GM15510 (cell line): ENCODE data around the gene SLC27A5.

Experiments used
- POLR2A ChIP-seq: IDR thresholded peaks from 3 replicates; pipeline ENCODE4 v1.6.1; 2011; ENCODE audit warnings: borderline replicate concordance; ENCODE audit not compliant: insufficient read length; ENCODE audit errors: extremely low read depth

Gene SLC27A5

DNA sequence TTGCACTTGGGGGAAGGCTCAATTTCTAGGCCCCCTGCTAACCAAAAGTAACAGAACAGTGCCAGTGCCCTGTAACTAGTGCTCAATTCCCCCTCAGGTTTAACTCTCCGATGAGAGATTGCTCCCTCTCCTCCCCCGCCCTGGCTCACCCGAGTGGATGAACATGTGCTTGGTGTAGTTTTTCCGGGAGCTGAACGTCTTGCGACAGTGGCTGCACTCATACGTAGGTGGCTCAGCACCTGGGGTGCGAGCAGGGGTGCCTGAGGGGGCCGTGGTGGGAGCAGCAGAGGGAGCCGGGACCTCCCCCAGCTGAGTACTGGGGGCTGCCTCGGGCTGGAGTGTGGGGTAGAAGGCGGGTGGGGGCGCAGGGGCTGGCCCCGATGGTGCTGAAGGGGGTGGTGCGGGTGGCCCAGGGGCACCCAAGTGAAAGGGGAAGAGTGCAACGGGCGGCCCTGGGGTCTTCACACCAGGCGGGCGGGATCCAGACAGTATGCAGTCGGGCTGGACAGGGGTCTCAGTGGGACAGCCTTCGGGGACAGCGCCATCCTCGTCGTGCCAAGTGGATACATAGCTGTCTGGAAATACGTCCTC, 4.5 kb upstream of the SLC27A5 start:
- no peak for TF ChIP-seq POLR2A

DNA sequence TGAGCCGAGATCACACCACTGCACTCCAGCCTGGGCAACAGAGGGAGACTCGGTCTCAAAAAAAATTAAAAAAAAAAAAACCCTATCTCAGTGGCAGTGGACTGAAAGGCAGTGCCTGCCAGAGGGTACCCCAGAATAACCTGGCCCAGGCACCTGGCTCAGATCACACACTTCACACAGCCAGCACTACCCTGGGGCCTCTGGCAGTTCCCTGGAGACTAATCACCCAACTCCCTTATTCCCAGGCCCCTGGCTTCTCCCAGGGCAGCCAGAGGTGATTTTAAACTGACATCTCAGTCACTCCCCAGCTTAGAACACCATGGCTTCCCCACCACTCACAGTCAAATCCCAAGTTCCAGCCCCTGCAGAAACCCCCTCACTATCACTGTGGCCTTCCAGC, 3.5 kb upstream of the SLC27A5 start:
- no peak for TF ChIP-seq POLR2A

DNA sequence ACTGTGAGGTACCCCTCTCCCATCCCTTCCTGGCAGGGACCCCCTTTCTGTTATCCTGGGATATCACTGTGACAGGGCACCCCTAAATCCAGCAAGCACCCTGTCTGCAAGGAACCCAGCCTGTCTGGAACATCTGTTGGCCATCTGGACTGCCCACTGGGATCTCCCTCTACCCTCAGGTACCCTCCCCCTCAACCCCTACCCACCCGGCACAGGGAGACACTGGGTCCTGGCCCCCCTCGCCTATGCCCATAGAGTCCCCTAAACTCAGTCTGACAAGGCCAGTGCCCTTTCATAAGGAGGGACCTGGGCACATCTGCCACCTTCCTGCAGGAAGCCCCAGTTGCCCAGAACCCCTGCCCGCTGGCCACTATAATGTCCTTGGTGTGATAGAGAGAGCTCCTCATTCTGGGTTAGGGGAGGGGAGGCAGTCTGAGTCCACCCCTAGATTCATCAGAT, 2.8 kb upstream of the SLC27A5 start:
- no peak for TF ChIP-seq POLR2A

DNA sequence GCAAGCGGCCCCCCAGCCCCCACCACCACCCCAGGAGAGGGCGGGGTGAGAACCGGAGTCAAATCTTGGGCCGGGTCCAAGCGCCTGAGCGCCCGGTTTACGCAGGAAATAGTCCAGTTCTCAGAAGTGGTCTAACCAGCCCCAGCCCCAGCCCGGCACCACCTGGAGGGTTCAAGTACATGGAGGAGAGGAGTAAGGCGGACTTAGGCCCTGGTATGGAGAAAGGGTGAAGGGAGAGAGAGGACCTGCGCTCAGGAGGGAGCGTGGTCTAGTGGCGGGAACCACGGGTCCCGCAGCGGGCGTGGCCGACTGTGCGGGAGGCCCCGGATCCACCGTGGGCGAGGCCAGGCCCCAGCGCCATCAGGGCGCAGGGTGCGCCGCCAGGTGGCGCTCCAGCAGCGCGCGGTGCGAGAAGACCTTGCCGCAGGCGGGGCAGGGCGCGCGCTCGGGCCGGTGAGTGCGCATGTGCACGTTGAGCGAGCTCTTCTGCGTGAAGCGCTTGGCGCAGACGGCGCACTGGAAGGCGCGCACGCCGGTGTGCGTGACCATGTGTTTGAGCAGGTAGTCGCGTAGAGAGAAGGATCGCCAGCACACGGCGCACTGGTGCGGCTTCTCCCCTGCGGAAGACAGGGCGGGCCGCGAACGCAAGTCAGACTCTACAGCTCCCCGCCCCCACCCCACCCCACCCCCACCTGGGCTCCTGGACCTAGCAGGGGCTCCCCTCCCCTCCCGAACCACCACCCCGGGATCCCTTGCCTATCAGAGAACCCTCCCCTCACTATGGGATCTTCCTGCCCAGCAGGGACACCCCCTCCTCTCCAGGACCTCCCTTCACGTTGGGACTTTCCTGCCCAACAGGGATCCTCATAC, 2.1 kb upstream of the SLC27A5 start:
- peak; percentile 84 for TF ChIP-seq POLR2A

DNA sequence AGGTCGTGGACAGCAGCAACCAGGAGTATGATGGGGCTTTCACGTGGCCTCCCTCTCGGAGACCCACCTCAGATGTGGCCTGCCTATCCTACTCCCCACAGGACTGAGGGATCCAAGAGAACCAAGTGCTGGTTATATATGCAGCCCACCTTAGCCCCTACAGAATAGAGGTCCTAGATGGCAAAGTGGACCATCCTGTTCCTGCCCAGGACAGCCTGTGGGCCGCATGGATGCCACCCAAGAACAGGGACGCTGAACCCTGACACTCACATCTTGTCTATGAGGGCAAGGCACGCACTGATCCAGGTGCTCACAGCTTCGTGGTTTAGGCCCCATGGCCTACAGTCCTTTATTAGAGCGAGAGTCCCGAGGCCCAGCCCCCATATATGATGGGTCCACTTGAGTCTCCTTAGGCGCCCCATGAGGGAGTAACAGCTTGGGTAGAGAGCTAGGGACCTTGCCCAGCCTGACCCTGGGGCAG, 1.5 kb upstream of the SLC27A5 start:
- no peak for TF ChIP-seq POLR2A

DNA sequence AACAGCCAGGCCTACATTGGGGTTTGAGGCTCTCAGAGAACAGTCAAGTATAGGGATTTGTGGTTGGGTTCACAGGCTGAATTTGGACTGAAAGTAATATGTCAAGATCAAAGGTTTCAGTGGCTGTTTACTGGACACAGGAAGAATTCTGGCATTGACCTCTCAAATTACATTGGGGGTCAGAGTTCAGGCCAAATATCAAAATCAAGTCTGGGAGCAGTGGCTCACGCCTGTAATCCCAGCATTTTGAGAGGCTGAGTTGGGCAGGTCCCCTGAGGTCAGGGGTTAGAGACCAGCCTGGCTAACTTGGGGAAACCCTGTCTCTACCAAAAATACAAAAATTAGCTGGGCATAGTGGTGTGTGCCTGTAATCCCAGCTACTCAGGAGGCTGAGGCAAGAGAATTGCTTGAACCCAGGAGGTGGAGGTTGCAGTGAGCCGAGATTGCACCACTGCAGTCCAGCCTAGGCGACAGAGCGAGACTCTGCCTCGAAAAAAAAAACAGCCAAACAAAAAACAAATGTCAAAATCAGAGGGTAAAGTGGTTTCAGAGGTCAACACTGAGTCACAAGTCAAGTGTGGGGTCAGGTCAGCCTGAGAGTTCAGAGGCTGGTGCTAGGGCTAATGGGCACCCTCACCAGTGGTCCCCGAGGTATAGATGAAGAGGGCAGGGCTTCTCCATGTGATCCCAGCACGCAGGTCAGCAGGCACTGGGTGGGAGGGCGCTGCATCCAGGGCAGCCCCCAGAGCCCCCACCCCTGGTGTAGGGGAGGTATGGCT, 1.5 kb downstream of the SLC27A5 start:
- TF ChIP-seq POLR2A, result no peak

DNA sequence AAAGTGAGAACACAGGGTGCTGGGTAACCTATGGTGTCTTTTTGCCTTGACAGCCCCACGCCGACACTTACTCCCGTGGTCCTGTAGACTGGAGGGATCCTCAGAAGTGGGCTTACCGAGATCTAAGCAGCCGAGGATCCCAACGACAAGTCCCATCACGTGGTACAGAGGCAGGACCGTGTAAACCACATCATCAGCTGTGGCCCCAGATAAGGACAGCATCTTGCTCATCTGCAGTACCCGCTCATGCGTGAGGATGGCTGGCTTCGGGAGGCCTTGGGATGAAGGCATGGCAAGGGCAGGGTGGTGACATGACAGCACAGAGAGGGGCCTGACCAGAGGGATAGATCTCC, 2.1 kb downstream of the SLC27A5 start:
- no peak for TF ChIP-seq POLR2A

DNA sequence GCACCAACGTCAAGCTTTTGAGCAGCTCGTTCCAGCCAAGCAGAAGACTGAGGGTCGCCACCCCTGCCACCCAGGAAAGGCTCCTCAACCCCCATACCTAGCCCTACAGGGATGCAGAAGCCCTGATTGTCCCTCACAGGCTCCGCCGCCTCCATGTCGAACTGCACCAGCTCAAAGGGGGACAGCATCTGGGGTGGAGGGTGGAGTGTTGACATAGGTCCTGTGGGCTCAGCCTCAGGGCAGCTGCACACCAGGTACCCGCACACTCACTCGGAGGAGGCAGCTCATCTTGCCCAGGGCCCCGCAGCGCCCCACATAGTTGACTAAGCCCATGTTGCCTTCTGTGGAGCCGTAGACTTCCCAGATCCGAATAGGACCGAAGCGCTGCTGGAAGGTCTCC, 11.6 kb downstream of the SLC27A5 start:
- no peak for TF ChIP-seq POLR2A

DNA sequence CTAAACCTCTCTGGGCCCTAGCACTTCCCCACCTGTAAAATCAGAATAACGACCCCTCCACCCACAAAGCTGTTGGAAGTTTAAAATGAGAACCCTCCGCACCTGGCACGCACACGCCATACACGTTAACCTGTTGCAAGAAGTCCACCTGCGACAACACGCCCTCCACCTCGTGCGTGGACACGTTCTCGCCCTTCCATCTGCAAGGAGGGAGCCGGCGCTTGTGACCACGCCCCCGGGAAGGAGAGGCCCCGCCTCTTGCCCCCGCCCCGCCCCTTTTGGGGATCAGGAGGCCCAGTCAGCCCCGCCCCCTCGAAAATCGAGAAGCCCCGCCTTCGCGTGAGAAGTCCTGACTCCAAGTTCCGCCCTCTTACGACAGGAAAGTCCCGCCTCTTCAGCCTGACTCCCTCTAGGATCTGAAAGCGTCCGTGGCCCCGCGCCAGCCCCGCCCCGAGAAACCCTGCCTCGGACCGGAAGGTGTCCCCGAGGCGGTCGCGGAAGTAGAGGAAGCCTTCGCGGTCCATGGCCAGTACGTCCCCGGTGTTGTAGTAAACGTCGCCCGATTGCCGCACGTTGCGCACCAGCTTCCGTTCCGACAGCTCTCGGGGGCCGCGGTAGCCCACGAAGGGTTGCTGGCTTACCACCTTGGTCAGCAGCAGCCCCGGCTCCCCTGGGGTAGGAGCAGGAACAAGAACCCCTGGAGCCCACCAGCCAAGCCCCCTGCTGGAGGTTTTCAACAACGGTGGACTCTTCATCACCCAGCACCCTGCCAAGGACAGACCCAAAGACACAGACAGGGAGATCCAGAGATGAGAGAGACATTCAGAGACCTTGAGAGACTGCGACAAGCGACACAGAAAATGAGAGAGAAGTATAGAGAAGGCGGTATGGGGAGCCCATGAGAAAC, 12.5 kb downstream of the SLC27A5 start:
- TF ChIP-seq POLR2A, result peak; percentile 60

DNA sequence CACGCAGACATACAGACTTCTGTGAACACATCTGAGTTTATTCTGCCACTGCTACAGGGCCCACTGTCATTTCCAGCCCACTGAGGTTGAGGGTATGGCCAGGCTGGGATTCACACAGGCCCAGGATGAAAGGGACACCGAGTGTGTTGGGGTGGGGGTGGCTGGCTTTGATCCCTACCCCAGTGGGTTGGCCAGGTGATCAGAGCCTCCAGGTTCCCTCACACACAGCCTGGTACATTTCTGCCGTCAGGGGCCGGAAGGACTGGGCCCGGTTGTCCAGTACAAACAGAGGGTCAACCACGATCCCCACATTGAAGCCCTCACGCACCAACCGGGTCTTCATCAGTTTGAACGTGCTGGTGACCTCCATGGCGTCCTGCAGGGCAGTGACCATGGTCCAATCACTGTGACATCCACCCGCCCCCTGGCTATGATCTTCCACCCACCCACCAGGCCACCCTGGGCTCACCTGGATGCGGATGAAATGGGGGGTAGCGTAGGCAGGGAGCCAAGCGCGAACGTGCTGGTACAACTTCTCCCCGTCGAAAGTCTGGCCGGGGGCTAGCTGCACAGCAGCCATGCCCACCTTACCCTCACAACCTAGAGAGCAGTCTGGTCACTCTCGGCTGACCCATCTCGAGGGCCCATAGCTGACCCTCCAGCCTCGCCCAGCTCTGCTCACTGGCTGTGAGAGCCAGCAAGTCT, 13.3 kb downstream of the SLC27A5 start:
- no peak for TF ChIP-seq POLR2A

DNA sequence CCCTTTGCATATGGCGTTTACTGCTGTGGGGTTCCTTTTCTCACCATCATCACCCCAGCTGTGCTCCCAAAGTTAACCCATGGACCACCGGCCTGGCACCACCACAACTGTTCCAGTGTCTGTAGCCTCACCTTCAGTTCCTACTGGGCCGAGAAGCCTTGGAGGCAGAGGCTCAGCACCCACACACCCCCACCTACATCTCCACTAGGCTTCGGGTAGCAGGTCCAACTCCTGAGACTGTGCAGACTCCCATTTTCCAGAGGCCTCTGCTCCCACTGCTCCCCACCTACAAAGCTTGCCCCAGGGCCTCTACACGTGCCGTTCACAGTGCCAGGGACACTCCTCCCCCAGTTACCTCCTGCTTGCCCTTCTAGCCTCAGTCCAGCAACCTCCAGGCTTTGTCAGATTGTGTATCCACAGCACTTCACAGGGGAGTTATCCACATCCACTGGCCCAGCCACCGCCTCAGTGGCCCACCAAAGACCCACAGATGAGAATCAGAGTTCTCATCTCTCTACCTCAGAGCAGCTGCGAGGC, 14.1 kb downstream of the SLC27A5 start:
- no peak for TF ChIP-seq POLR2A

DNA sequence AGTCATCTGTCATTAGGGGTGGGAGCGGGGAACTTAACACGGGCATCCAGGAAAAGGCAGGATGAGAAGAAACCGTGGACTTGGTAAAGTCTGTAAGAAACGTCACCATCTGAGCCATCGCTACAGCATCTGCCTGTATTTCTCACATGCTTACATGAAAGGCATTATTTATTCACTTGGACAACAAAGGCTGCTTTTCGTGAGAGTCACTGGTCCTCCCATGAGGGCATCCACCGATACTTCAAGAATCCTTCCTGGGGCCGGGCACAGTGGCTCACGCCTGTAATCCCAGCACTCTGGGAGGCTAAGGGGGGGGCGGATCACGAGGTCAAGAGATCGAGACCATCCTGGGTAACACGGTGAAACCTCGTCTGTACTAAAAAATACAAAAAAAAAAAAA, 19.5 kb downstream of the SLC27A5 start:
- no peak for TF ChIP-seq POLR2A

DNA sequence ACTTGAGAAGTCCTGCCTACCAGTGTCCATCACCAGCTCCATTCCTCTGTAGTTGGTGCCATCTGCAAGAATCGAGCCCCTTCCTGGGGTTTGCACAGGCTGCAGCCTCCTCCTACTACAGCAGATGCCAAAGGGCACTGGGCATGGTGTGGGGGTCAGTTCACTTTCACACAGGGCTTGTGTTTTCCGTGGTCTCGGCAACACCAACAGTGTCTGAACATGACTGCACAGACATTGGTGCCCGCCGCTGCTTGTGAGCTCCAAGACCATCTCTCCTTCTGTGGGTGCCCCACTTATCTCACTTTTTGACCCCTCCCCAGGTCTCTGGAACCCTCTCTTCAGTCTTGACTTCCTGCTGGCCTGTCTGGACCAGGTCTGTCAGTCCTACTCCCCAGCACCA, 20.4 kb downstream of the SLC27A5 start:
- no peak for TF ChIP-seq POLR2A
